HL-60 (cell line): ENCODE results near the gene DOC2A.

Experiments
- DNase-seq, 2 experiments: peaks; one replicate each; pipeline ENCODE4 v3.0.0-alpha.2; 2010 to 2020; ENCODE audit warnings: low read depth in 1 of 2, low spot score in 1 of 2
- H3K27ac ChIP-seq: fragments of 250-450 bp; sonication (Bioruptor Pico); replicated peaks from 2 replicates; pipeline ENCODE4 v1.5.1; 2020; ENCODE audit warnings: mild to moderate bottlenecking, moderate library complexity
- H3K27me3 ChIP-seq: fragments of 250-450 bp; sonication (Bioruptor Pico); 2 replicates; pipeline ENCODE4 v1.5.1; 2021; ENCODE audit warnings: mild to moderate bottlenecking, moderate library complexity; ENCODE audit not compliant: insufficient read depth, poor library complexity, severe bottlenecking
- H3K4me3 ChIP-seq: replicated peaks from 2 replicates; pipeline ENCODE4 v1.5.1; 2011; ENCODE audit warnings: mild to moderate bottlenecking, control low read depth, low read length; ENCODE audit not compliant: insufficient read depth
- CTCF ChIP-seq: IDR thresholded peaks from one replicate; pipeline ENCODE4 v1.5.1; 2011; ENCODE audit warnings: low read length, control low read depth, inconsistent platforms; ENCODE audit not compliant: insufficient read depth
- GABPA ChIP-seq: IDR thresholded peaks from 2 replicates; pipeline ENCODE4 v1.6.1; 2012; ENCODE audit warnings: low read depth
- POLR2AphosphoS5 ChIP-seq: IDR thresholded peaks from 2 replicates; pipeline ENCODE4 v1.6.1; 2012; ENCODE audit warnings: low read depth
- REST ChIP-seq: IDR thresholded peaks from 2 replicates; pipeline ENCODE4 v1.6.1; 2012; ENCODE audit warnings: low read depth; ENCODE audit not compliant: insufficient replicate concordance
- SPI1 ChIP-seq: IDR thresholded peaks from 2 replicates; pipeline ENCODE4 v1.6.1; 2012; ENCODE audit warnings: low read depth, mild to moderate bottlenecking, borderline replicate concordance

The DOC2A gene

GRCh38 chr16:29991571-29991904, 19.3 kb downstream of the DOC2A start:
- TF ChIP-seq GABPA (no peak), POLR2AphosphoS5 (no peak; the same call in 1 of the 2 replicates), CTCF (no peak), REST (no peak), SPI1 (no peak)
- Histone ChIP-seq H3K4me3 (no peak overlapping the region), H3K27ac (no peak overlapping the region), H3K27me3 (no peaks in the 10 kb centered on the region)
- no peak for DNase-seq

DNA sequence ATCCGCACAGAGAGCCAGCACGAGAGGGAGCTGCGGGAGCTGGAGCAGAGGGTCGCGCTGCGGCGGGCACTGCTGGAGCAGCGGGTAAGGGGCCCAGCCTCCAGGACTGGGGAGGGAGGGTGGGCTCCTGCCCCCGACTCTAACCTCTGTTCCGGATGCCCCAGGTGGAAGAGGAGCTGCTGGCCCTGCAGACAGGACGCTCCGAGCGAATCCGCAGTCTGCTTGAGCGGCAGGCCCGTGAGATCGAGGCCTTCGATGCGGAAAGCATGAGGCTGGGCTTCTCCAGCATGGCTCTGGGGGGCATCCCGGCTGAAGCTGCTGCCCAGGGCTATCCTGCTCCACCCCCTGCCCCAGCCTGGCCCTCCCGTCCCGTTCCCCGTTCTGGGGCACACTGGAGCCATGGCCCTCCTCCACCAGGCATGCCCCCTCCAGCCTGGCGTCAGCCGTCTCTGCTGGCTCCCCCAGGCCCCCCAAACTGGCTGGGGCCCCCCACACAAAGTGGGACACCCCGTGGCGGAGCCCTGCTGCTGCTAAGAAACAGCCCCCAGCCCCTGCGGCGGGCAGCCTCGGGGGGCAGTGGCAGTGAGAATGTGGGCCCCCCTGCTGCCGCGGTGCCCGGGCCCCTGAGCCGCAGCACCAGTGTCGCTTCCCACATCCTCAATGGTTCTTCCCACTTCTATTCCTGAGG, 19.8 kb downstream of the DOC2A start:
- Histone ChIP-seq H3K27me3 (no peaks in the 10 kb centered on the region), H3K27ac (no peak overlapping the region), H3K4me3 (no peak overlapping the region)
- DNase-seq, result no peak
- TF ChIP-seq GABPA (no peak), REST (no peak), SPI1 (no peak), POLR2AphosphoS5 (no peak), CTCF (no peak)

GRCh38 chr16:29990034-29990433, 20.8 kb downstream of the DOC2A start:
- no peak for DNase-seq
- TF ChIP-seq CTCF (no peak), SPI1 (no peak), GABPA (no peak)
- H3K4me3 ChIP-seq, result no peak overlapping the region
- no peak overlapping the region for H3K27ac ChIP-seq
- no peaks in the 10 kb centered on the region for H3K27me3 ChIP-seq
